Hematopoietic multipotent progenitor cell treated with erythropoietin and hydrocortisone succinate and interleukin-3 and kit ligand, for 8 days (in vitro differentiated cells): Measurements from ENCODE around the gene NR2F1-AS1.

Source experiments
- DNase-seq: peaks from one replicate; pipeline ENCODE4 v3.0.0-alpha.2; 2015

The NR2F1-AS1 gene

GRCh38 chr5:93588352-93589151 lies 7.5 kb upstream of the NR2F1-AS1 start:
- no peak for DNase-seq

GRCh38 chr5:93587597-93588351 lies 6.8 kb upstream of the NR2F1-AS1 start:
- no peak for DNase-seq

GRCh38 chr5:93586736-93587596 lies 5.9 kb upstream of the NR2F1-AS1 start:
- no peak for DNase-seq

- no peak for DNase-seq
Measured at GRCh38 chr5:93585767-93586385, 4.9 kb upstream of the NR2F1-AS1 start.

- peak; percentile 9 for DNase-seq
Measured at GRCh38 chr5:93585041-93585766, 4.2 kb upstream of the NR2F1-AS1 start.

- DNase-seq: no peak
Measured at GRCh38 chr5:93584596-93585040, 3.6 kb upstream of the NR2F1-AS1 start.

- DNase-seq: peak; percentile 12
Measured at GRCh38 chr5:93583768-93584595, 3.0 kb upstream of the NR2F1-AS1 start.

GRCh38 chr5:93583439-93583767 lies 2.4 kb upstream of the NR2F1-AS1 start:
- no peak for DNase-seq

GRCh38 chr5:93582677-93583438 lies 1.8 kb upstream of the NR2F1-AS1 start, which contains the start of gene NR2F1:
TSS of gene NR2F1 (plus strand) at chr5:93583222. CDS start at chr5:93585024, 1,802 bp downstream.
- peak; percentile 91 for DNase-seq

GRCh38 chr5:93582167-93582462 lies 1.1 kb upstream of the NR2F1-AS1 start:
- no peak for DNase-seq

GRCh38 chr5:93580063-93580926 lies 724 bp downstream of the NR2F1-AS1 start:
- no peak for DNase-seq

- DNase-seq: no peak
Measured at GRCh38 chr5:93579692-93580062, 1.3 kb downstream of the NR2F1-AS1 start.

- DNase-seq: no peak
Measured at GRCh38 chr5:93578813-93579691, 2.0 kb downstream of the NR2F1-AS1 start.

- DNase-seq: no peak
Measured at GRCh38 chr5:93577854-93578812, 2.9 kb downstream of the NR2F1-AS1 start.

GRCh38 chr5:93576994-93577853 lies 3.8 kb downstream of the NR2F1-AS1 start:
- DNase-seq: no peak
